HG02678 (cell line): Measurements from ENCODE around the gene NPAS3.

Experiments used
- ATAC-seq: cut with Tn5 transposase; IDR thresholded peaks from one replicate; pipeline ENCODE4 v1.9.1; 2021; ENCODE audit warnings: mild to moderate bottlenecking, moderate library complexity; ENCODE audit not compliant: unreplicated experiment

The NPAS3 gene

GRCh38 chr14:33249233-33249820, 310.6 kb downstream of the NPAS3 start:
- ATAC-seq, result no peak

GRCh38 chr14:33250963-33251362, 312.3 kb downstream of the NPAS3 start:
- no peak for ATAC-seq

GRCh38 chr14:33254342-33254741, 315.7 kb downstream of the NPAS3 start:
- no peak for ATAC-seq

GRCh38 chr14:33254861-33255395, 316.2 kb downstream of the NPAS3 start:
- ATAC-seq, result no peak

GRCh38 chr14:33257796-33258195, 319.1 kb downstream of the NPAS3 start:
- ATAC-seq, result no peak

- no peak for ATAC-seq
These were observed 321.1 kb downstream of the NPAS3 start for GRCh38 chr14:33259764-33260163.

GRCh38 chr14:33271216-33271615, 332.5 kb downstream of the NPAS3 start:
- ATAC-seq, result no peak

- no peak for ATAC-seq
These were observed 333.2 kb downstream of the NPAS3 start for GRCh38 chr14:33271891-33272290.

- ATAC-seq, result no peak
These were observed 335.3 kb downstream of the NPAS3 start for GRCh38 chr14:33273978-33274377.

GRCh38 chr14:33275879-33276278, 337.2 kb downstream of the NPAS3 start:
- no peak for ATAC-seq

GRCh38 chr14:33279865-33280264, 341.2 kb downstream of the NPAS3 start:
- no peak for ATAC-seq

- no peak for ATAC-seq
These were observed 342.0 kb downstream of the NPAS3 start for GRCh38 chr14:33280646-33281045.

- ATAC-seq, result no peak
These were observed 343.9 kb downstream of the NPAS3 start for GRCh38 chr14:33282331-33283230.

- ATAC-seq, result no peak
These were observed 347.4 kb downstream of the NPAS3 start for GRCh38 chr14:33285902-33286700.

- ATAC-seq, result no peak
These were observed 348.5 kb downstream of the NPAS3 start for GRCh38 chr14:33287189-33287588.

- ATAC-seq, result no peak
These were observed 352.0 kb downstream of the NPAS3 start for GRCh38 chr14:33290641-33291040.

- no peak for ATAC-seq
These were observed 352.9 kb downstream of the NPAS3 start for GRCh38 chr14:33291529-33292104.

GRCh38 chr14:33294419-33294818, 355.7 kb downstream of the NPAS3 start:
- no peak for ATAC-seq

GRCh38 chr14:33297565-33297964, 358.9 kb downstream of the NPAS3 start:
- no peak for ATAC-seq

- no peak for ATAC-seq
These were observed 369.1 kb downstream of the NPAS3 start for GRCh38 chr14:33307691-33308251.

- ATAC-seq, result no peak
These were observed 370.4 kb downstream of the NPAS3 start for GRCh38 chr14:33309106-33309505.
